HTR-8/SVneo (cell line): ENCODE measurements around the gene SNX8.
"Not testable (repeated sequence)": the region's sequence is repeated elsewhere in the genome, so short reads cannot be mapped to it uniquely, and the experiment has no call there.

ENCODE experiments used
- DNase-seq: peaks from one replicate; pipeline ENCODE4 v3.0.0; 2011; ENCODE audit warnings: low spot score, mixed read lengths; ENCODE audit not compliant: insufficient read length
- FAIRE-seq: peaks from 2 replicates; lab custom pipeline; 2011; peaks lifted over from hg19 to GRCh38; lab: Jason Lieb, UNC

SNX8 gene

DNA sequence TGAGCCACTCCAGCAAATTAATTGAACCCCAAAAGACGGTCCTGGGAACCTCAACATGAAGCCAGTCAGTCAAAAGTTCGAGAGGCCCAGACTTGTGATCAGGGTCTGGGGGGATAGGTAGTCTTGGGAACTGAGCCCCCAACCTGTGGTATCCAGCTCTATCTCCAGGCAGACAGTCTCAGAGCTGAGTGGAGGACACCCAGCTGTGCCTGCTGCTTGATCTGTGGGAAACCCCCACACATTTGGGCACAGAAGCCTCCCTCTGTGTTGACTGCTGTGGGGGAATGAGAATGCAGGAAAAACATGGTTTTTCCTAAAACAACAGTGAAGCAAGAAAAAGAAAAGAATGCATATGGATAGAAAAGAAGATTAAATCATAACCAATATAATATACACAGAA, 16.3 kb upstream of the SNX8 start:
- FAIRE-seq: no peak

DNA sequence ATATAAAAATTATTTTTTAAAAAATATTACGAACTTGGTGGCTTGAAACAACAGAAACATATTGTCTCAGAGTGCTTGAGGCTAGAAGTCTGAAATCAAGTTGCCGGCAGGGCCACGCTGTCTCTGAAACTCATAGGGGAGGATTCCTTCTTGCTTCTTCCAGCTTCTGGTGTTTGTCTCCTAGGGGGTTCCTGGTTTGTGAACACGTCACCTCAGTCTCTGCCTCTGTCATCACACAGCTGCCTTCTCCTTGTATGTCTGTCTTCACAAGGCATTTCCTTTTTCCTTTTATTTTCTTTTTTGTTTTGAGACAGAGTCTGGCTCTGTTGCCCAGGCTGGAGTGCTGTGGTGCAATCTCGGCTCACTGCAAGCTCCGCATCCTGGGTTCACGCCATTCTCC, 12.7 kb upstream of the SNX8 start:
- FAIRE-seq (no peak), DNase-seq (no peak)

More for the DNA sequence above, 16.3 kb upstream of the SNX8 start:
- DNase-seq: no peak

GRCh38 chr7:2325162-2325561, 10.9 kb upstream of the SNX8 start:
- DNase-seq (no peak), FAIRE-seq (no peak)

- DNase-seq: no peak
- no peak for FAIRE-seq
These were observed 6.8 kb upstream of the SNX8 start for GRCh38 chr7:2321020-2321419.

DNA sequence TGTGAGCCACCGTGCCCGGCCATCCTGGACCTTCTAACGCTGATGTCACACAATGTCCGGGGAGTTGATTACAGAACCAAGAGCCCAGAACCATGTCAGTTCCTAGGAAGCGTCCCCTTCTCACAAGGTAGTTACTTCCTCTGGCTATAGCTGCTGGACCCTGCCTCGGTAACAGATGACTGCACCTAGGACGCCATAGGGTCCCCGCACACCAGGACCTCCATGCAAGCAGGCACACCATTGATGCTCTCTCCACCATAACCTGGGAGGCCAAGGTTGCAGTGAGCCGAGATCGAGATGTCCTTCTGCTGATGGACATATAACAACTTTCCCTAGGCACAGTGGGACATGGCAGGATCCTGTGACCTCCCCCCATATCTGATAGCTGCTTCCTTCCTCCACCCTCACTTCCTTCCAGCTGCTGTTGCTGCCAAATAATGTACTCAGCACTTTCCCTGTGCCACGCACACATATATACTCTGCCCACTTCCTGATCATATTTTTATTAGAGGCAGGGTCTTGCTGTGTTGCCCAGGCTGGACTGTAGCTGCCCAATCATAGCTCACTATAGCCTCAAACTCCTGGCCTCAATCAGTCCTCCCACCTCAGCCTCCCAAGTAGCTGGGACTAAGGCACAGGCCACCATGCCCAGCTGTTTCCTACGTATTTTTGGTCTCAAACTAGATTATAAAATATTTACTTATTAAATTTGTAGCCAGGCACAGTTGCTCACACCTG, 3.5 kb upstream of the SNX8 start:
- no peak for FAIRE-seq
- DNase-seq: no peak

DNA sequence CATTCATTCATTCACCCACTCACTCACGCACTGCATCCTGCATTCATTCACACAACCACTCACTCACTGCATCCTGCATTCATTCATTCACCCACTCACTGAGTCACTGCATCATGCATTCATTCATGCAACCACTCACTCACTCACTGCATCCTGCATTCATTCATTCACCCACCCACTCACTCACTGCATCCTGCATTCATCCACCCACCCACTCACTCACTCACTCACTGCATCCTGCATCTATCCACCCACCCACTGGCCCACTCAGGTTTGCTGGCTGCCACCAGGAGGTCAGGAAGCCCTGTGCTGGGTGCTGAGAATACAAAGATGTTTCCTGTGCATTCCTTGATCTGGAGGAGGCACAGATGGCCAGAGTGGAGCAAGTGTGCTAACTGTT, 2.3 kb upstream of the SNX8 start:
- DNase-seq: no peak
- peak; percentile 88 for FAIRE-seq

DNA sequence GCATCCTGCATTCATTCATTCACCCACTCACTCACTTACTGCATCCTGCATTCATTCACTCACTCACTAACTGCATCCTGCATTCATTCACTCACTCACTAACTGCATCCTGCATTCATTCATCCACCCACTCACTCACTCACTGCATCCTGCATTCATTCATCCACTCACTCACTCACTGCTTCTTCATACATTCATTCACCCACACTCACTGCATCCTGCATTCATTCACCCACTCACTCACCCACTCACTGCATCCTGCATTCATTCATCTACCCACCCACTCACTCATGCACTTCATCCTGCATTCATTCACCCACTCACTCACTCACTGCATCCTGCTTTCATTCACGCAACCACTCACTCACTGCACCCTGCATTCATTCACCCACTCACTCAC, 1.5 kb upstream of the SNX8 start:
- FAIRE-seq (no peak), DNase-seq (no peak)

DNA sequence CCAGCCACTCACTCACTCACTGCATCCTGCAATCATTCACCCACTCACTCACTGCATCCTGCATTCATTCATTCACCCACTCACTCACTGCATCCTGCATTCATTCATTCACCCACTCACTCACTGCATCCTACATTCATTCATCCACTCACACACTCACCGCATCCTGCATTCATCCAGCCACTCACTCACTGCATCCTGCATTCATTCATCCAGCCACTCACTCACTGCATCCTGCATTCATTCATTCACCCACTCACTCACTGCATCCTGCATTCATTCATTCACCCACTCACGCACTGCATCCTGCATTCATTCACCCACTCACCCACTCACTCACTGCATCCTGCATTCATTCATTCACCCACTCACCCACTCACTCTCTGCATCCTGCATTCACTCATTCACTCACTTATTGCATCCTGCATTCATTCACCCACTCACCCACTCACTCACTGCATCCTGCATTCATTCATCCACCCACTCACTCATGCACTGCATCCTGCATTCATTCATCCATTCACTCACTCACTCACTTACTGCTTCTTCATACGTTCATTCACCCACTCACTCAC, 802 bp upstream of the SNX8 start:
- not testable (repeated sequence) for FAIRE-seq

GRCh38 chr7:2313450-2314208, 612 bp downstream of the SNX8 start:
- FAIRE-seq (no peak), DNase-seq (no peak)

More for the DNA sequence above, 802 bp upstream of the SNX8 start:
- not testable (repeated sequence) for DNase-seq

DNA sequence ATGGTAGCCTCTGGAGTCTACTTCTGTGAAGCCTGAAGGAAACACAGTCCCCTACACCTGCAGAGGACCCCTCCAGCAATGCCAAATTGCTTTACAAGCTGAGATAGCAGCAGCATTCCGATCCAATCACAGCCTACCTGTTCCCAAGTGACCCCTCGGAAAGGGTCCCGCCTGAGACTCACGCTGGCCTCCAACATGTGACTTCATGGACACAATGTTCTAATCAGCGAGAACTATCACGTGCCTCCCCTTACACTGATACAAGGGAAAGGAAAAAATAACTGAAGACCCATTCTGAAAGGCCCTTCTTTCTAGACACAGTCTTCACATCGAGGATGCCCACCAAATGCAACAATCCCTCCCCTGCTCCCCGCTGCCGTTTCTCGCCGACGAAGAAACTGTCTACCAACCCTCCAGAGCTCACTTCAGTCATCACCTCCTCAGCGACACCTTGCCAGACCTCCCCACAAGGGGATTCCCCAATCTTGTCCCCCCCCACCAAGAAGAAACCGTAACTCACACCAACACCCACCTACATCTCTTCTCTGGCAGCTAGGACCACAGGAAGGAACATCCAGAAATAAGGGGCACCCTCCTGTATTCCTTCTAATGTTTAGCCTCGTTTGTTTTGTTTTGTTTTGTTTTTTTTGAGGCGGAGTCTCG, 1.8 kb downstream of the SNX8 start:
- FAIRE-seq (no peak), DNase-seq (no peak)

DNA sequence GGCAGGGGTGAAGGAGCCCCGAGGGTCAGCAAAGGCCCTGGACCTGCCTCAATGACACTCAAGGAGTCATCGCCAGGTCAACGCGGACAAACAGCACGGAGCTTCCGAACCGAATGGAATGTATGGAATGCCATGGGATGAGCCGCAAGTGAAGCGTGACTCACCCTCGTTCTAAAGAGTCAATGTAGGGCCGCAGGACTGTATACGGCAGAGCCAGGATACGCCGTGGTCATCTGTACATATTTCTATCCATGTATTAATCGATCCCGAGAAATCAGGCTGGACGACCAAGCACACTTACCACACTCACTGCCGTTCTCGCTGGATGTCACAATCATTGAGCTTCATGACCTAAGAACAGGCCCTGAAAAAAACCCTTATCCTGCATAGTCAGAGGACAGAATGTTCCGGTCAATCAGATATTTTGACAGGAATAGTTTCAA, 4.3 kb downstream of the SNX8 start:
- FAIRE-seq: peak; percentile 91
- peak; percentile 97 for DNase-seq

DNA sequence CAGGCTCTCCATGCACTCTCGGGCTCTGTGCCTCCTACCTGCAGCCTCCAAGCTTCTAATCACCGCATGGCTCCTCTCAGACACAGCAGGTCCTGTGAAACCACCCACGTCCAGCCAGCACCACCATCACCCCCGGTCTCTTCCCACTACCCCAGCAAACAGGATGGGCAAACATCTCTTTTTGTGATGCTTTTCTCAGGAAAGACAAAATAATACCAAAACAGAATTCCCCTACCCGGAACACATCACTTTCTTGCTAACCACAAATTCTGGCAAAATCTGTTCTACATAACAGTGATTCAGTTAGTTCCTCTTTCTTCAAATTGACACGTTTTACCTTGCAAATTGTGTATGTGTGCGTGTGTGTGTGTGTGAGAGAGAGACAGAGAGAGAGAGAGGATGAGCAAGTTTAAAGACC, 6.5 kb downstream of the SNX8 start:
- FAIRE-seq: no peak
- no peak for DNase-seq

DNA sequence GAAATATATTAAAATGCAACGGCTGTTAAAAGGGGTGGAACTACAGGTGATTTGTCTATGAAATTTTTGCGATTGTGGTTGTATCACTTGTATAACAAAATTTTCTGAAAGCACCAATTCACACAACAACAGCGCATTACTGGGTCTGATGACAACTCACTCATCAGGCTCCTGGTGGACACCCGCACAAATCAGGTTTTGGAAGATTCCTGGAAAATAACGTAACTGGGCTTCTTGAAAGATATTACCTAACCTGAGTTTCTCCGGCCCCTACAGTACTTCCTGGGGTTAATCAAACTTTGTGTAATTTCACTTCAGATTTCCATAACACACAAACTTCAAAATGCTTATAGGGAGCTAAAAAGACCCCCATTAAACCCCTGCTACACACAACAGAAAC, 7.6 kb downstream of the SNX8 start:
- FAIRE-seq (no peak), DNase-seq (no peak)

- not testable (repeated sequence) for DNase-seq, FAIRE-seq
These were observed 9.0 kb downstream of the SNX8 start for GRCh38 chr7:2305258-2305657.

GRCh38 chr7:2303520-2303919, 10.7 kb downstream of the SNX8 start:
- not testable (repeated sequence) for DNase-seq, FAIRE-seq

DNA sequence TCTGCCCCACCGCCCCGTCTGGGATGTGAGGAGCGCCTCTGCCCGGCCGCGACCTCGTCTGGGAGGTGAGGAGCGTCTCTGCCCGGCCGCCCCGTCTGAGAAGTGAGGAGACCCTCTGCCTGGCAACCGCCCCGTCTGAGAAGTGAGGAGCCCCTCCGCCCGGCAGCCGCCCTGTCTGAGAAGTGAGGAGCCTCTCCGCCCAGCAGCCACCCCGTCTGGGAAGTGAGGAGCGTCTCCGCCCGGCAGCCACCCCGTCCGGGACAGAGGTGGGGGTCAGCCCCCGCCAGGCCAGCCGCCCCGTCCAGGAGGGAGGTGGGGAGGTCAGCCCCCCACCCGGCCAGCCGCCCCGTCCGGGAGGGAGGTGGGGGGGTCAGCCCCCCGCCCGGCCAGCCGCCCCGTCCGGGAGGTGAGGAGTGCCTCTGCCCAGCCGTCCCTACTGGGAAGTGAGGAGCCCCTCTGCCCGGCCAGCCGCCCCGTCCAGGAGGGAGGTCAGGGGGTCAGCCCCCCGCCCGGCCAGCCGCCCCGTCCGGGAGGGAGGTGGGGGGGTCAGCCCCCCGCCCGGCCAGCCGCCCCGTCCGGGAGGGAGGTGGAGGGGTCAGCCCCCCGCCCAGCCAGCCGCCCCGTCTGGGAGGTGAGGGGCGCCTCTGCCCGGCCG, 11.4 kb downstream of the SNX8 start:
- not testable (repeated sequence) for FAIRE-seq

DNA sequence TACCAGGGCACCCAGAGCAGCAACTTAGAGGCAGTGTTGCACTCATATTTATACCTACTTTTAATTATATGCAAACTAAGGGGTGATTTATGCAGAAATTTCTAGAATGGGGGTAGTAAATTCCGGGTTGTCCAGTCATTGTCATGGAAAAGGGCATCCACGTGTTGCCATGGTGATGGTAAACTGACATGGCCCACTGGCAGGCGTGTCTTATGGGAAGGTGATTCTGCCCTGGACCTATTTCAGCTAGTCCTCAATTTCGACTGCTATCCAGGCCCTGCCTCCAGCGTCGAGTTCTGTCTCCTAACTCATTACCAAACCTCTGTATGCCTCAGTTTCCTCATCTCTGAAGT, 12.8 kb downstream of the SNX8 start:
- DNase-seq (no peak), FAIRE-seq (no peak)

More for the DNA sequence above, 11.4 kb downstream of the SNX8 start:
- not testable (repeated sequence) for DNase-seq

GRCh38 chr7:2299870-2300512, 14.2 kb downstream of the SNX8 start:
- DNase-seq (no peak), FAIRE-seq (no peak)

- FAIRE-seq (no peak), DNase-seq (no peak)
These were observed 15.0 kb downstream of the SNX8 start for GRCh38 chr7:2299131-2299829.
